Muscle layer of colon (tissue), 2 donors: Measurements from ENCODE around the gene CYFIP1.

ENCODE experiments used
- H3K27ac ChIP-seq: one replicate; pipeline ENCODE4 v1.7.0; 2013; ENCODE audit warnings: low read depth, mild to moderate bottlenecking, low read length, moderate library complexity
- H3K27me3 ChIP-seq, 2 donors: one replicate each; pipeline ENCODE4 v1.7.0; 2013; ENCODE audit warnings: low read length in 2 of 2, mild to moderate bottlenecking in 2 of 2; ENCODE audit not compliant: insufficient read depth in 2 of 2, control insufficient read depth in 1 of 2
- H3K36me3 ChIP-seq: one replicate; pipeline ENCODE4 v1.7.0; 2013; ENCODE audit warnings: mild to moderate bottlenecking, low read length; ENCODE audit not compliant: insufficient read depth
- H3K4me1 ChIP-seq: one replicate; pipeline ENCODE4 v1.7.0; 2013; ENCODE audit warnings: mild to moderate bottlenecking, low read length; ENCODE audit not compliant: insufficient read depth
- H3K4me3 ChIP-seq, 2 donors: one replicate each; pipeline ENCODE4 v1.7.0; 2013; ENCODE audit warnings: low read length in 2 of 2, low read depth in 1 of 2, mild to moderate bottlenecking in 1 of 2, moderate library complexity in 1 of 2
- H3K9ac ChIP-seq: one replicate; pipeline ENCODE4 v1.7.0; 2013; ENCODE audit warnings: low read length
- H3K9me3 ChIP-seq: one replicate; pipeline ENCODE4 v1.7.0; 2013; ENCODE audit warnings: mild to moderate bottlenecking, low read length
- donor health status: abdominal sarcoma.
- donor health status: Adenocarcinoma of cecum.

CYFIP1 gene

GRCh38 chr15:22845289-22845900, 134.8 kb downstream of the CYFIP1 start:
- Histone ChIP-seq H3K36me3 (peaks cover 4% of the 10 kb centered on the region), H3K4me1 (peaks cover 9% of the 10 kb centered on the region), H3K27me3 (no peaks in the 10 kb centered on the region), H3K9me3 (no peaks in the 10 kb centered on the region), H3K4me3 (no peak overlapping the region), H3K27ac (no peak overlapping the region), H3K9ac (no peak overlapping the region)

DNA sequence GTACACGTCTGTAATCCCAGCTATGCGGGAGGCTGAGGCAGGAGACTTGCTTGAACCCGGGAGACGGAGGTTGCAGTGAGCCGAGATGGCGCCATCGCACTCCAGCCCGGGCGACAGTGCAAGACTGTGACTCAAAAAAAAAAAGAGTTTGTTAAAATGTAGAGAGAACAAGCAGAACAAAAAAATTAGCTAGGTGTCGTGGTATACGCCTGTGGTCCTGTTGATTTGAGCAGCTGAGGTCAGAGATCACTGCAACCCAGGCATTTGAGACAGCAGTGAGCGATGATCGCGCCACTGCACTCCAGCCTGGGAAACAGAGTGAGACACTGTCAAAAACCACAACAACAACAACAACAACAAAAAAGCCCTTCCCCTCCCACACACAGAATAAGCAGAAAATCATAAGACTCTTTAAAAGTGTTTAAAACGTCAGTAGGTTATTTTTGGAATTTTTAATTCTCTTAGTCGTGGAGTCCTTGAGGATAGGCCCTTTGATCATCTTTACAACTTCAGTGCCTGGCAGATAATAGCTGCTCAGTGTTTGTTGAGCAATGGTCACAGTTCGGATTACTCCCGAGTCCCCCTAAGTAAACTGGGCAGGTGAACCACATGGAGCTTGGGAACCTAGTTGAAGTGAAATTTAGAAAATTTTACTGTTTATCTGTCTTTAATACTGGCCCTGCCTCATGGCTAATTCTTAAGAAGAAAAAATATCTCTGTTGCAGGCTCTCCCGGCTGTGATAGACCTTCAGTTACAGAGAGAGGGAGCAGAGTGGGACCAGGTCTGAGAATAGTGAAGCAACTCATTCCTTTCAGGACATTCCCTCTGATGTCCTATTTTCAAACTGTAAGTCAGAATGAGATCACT, 135.5 kb downstream of the CYFIP1 start:
- no peaks in the 10 kb centered on the region for H3K27me3 ChIP-seq
- H3K9me3 ChIP-seq: no peaks in the 10 kb centered on the region
- H3K4me3 ChIP-seq: no peak overlapping the region
- H3K27ac ChIP-seq: no peak overlapping the region
- H3K9ac ChIP-seq: no peak overlapping the region
- peaks cover 13% of the 10 kb centered on the region for H3K4me1 ChIP-seq
- H3K36me3 ChIP-seq: no peaks in the 10 kb centered on the region

GRCh38 chr15:22839046-22839695, 141.0 kb downstream of the CYFIP1 start:
- Histone ChIP-seq H3K36me3 (no peaks in the 10 kb centered on the region), H3K4me3 (peak overlapping the region; percentile 64 to 89), H3K27ac (peak overlapping the region; percentile 64), H3K9me3 (no peaks in the 10 kb centered on the region), H3K27me3 (no peaks in the 10 kb centered on the region), H3K4me1 (peaks cover 13% of the 10 kb centered on the region), H3K9ac (peak overlapping the region; percentile 62)

GRCh38 chr15:22838292-22839042, 141.7 kb downstream of the CYFIP1 start, which contains the start of gene NIPA2:
NIPA2 (plus strand) TSS chr15:22838666; CDS start chr15:22851732, 13,066 bp downstream.
- Histone ChIP-seq H3K4me3 (peak within 1 kb of the TSS; percentile 64 to 89), H3K9ac (peak within 1 kb of the TSS; percentile 62), H3K27me3 (no peaks in the 10 kb centered on the region), H3K9me3 (no peaks in the 10 kb centered on the region), H3K4me1 (peaks cover 13% of the 10 kb centered on the region), H3K36me3 (no peaks in the 10 kb centered on the region), H3K27ac (peak within 1 kb of the TSS; percentile 64)

GRCh38 chr15:22831473-22831872, 148.7 kb downstream of the CYFIP1 start:
- H3K4me1 ChIP-seq: no peaks in the 10 kb centered on the region
- no peak overlapping the region for H3K4me3 ChIP-seq
- no peak overlapping the region for H3K9ac ChIP-seq
- H3K27me3 ChIP-seq: no peaks in the 10 kb centered on the region
- no peak overlapping the region for H3K27ac ChIP-seq
- peaks cover 11% of the 10 kb centered on the region for H3K36me3 ChIP-seq
- no peaks in the 10 kb centered on the region for H3K9me3 ChIP-seq

DNA sequence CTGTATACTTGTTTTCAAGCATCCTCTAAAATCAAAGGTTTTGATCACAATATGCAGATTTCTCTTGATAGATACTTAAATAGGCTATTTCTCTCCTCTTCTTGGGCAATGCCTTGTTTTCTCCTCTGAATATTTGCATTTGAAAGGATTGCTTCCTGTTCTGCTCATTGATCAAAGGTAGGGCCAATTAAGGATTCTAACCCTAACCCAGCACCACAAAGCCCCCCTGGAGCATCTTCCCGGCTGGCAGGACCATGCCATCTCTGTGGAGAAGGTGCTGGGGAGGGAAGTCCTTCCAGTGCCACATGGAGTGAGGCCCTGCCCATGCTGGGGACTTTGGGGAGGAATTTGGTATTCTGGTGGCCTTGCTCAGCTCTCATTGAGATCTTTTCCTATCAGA, 153.0 kb downstream of the CYFIP1 start:
- Histone ChIP-seq H3K9ac (no peak overlapping the region), H3K27me3 (no peaks in the 10 kb centered on the region), H3K4me1 (no peaks in the 10 kb centered on the region), H3K9me3 (no peaks in the 10 kb centered on the region), H3K36me3 (peaks cover 30% of the 10 kb centered on the region), H3K4me3 (no peak overlapping the region), H3K27ac (no peak overlapping the region)

GRCh38 chr15:22823495-22824128, 156.6 kb downstream of the CYFIP1 start:
- Histone ChIP-seq H3K27me3 (no peaks in the 10 kb centered on the region), H3K4me3 (no peak overlapping the region), H3K36me3 (peaks cover 47% of the 10 kb centered on the region), H3K27ac (no peak overlapping the region), H3K9me3 (no peaks in the 10 kb centered on the region), H3K4me1 (no peaks in the 10 kb centered on the region), H3K9ac (no peak overlapping the region)

GRCh38 chr15:22819651-22820050, 160.5 kb downstream of the CYFIP1 start:
- Histone ChIP-seq H3K4me1 (no peaks in the 10 kb centered on the region), H3K9me3 (no peaks in the 10 kb centered on the region), H3K9ac (no peak overlapping the region), H3K27me3 (no peaks in the 10 kb centered on the region), H3K4me3 (no peak overlapping the region), H3K27ac (no peak overlapping the region), H3K36me3 (peaks cover 31% of the 10 kb centered on the region)
